ENCODE results near the gene GUCY1A1. TPM values are rescaled to one million over a fixed set of nuclear protein-coding genes. Genes with fewer than 3 reads are reported as not detected.

The GUCY1A1 gene
- polyA plus RNA-seq, 3 donors = 69.3 to 90.2 (median 88.3) TPM

DNA sequence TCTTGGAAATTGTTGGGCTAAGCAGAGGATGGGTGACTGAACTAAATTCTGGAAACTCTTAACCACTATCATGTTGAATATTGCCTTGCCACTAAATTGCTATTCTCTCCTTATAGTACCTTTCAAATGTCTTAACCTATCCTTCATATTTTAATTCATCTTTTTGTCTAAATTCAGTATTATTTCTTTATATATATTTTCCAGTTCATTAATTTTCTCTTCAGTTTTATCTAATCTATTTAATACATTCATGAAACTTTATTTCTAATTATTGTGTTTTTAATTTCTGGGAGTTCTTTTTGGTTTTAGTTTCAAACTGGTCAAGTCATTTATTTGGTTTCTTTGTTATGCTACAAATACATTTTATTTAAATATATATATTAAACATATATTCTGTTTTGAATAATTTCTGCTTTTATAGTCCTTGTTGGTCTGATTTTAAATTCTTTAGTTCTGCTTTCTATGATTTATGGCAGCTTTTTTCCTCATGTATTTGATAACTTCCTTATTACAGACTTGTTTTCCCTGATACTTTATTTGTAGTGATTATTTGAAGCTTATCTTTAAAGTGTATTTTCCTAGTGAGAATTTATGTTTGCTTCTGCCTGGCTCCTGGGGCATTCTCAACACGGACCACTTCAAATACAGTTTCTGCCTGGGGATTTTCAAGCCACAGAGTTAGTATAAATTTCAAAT, 8.5 kb upstream of the GUCY1A1 start:
- no peak for DNase-seq (ENCODE audit: low read depth in 3 of 3, low spot score in 2 of 3)

DNA sequence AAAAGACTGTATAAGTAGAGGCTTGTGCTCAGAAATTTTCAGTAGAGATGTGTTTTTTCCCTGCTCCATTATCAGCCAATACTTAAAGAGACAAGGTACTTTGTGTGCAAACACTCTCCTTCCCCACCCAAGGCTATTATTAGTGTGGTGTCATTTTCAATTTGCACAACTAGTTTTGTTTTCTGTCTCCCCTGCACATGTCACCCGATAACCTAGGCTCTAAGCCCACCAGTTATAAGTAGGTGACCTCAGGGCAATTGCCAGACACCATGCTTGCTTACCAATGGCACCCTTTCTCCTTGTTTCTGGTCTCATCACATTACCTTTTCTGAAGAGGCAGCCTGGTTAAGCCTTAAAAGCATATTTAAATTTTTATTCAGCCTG, 8.0 kb upstream of the GUCY1A1 start:
- DNase-seq (ENCODE audit: low read depth in 3 of 3, low spot score in 2 of 3) = no peak

DNA sequence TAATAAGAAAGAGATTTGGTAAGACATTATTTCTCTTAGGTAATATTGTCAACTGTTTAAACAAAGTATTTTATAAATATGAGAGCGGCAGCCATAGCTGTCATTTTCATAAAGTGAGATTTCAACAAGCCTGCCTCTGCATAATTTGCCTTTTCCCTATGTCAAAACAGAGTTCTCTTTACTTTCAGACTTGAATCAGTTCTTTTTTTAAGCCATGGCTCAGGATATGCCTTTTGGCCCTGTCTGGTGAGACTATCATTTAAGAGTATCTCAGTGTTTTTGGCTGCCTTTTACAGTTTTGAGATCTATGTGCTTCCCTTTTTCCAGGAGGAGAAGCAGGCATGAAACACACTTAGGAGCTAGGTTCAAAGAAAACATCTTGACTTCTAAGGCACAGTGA, 7.5 kb upstream of the GUCY1A1 start:
- no peak for DNase-seq (ENCODE audit: low read depth in 3 of 3, low spot score in 2 of 3)

GRCh38 chr4:155660436-155660835, 6.2 kb upstream of the GUCY1A1 start:
- no peak for DNase-seq (ENCODE audit: low read depth in 3 of 3, low spot score in 2 of 3)

- DNase-seq (ENCODE audit: low read depth in 3 of 3, low spot score in 2 of 3) = no peak
These were observed 1.6 kb upstream of the GUCY1A1 start for GRCh38 chr4:155665054-155665453.

DNA sequence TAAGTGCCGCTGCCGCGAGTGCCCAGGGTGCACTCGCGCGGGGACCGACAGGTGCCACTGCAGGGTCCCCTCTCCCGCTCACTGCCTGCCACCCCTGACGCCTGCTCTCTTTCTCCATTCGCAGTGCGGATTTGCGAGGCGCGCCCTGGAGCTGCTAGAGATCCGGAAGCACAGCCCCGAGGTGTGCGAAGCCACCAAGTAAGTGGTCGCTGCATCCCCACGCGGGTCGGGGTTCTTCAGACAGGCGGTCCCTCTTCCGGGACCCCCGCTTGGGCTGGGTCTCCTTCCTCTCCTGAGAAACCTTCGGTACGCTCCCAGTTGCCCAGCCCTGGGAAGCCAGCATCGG, 547 bp downstream of the GUCY1A1 start:
- DNase-seq (ENCODE audit: low read depth in 3 of 3, low spot score in 2 of 3) = peak in 2 of 3 donors; percentile 45 to 49

DNA sequence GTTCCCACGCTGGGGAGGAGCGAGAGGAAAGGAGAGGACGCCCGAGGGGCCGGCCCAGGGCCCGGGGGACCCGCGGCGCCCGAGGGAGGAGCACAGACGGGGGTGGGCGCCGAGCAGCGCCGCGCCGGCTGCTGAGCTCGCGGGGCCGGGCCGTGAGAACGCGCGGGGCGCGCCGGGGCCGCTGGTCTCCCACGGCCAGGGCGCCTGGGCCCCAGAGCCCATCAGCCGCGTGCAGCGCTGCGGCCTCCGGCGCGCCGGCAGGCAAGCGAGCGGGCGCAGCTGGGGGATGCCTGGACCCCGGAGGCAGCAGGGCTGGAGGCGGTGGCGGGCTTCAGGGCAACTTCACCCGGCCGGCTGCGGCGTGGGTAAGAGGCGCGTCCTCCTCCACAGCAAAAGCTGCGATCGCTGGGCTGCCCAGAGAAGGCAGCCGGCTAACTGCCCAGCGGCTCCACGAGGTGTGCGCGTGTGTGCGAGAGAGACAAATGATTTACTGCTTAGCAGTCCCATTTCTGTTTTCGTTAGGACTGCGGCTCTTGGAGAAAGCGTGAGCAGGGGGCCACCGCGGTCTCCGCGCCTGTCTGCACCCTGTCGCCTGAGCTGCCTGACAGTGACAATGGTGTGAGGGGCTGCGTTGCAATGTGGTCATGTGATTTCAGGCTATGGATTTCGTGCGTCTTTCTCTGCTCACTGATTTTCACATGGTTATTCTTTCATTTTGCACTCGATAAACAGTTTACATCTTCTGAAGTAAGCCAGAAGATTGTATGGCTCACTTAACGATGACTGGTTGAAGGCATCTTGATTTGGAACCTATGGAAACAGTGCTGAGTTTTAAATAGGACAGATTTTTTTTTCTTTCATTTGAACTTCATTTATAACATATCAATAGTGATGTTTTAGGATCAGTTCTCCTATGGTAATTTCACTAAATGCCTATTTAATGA, 1.2 kb downstream of the GUCY1A1 start:
- peak in 1 of 3 donors; percentile 40 for DNase-seq (ENCODE audit: low read depth in 3 of 3, low spot score in 2 of 3)

DNA sequence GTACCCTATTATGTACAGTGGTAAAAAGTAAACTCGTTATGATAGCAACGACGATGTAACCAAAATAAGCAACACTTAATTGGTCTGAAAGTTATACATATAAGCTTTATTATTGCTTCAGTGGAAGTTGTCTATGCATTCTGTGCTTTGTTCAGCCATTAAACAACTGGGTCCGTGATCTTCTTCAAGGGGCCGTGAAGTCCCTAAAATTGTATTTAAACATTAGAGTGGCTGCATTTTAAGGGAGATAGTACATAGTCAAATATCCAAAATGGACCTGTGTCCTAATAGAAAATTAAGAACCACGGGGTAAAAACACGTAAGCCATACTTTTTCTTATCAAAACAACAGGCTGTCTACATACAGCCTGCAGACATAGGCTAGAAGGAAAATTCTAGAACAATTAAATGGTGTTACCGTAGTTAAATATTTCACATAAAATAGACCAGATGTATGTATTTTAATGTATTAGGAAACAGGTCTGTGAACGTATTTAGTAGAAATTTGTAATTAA, 2.1 kb downstream of the GUCY1A1 start:
- DNase-seq (ENCODE audit: low read depth in 3 of 3, low spot score in 2 of 3) = no peak

GRCh38 chr4:155672342-155672741, 5.7 kb downstream of the GUCY1A1 start:
- DNase-seq (ENCODE audit: low read depth in 3 of 3, low spot score in 2 of 3) = no peak

- no peak for DNase-seq (ENCODE audit: low read depth in 3 of 3, low spot score in 2 of 3)
These were observed 6.9 kb downstream of the GUCY1A1 start for GRCh38 chr4:155673453-155673979.

DNA sequence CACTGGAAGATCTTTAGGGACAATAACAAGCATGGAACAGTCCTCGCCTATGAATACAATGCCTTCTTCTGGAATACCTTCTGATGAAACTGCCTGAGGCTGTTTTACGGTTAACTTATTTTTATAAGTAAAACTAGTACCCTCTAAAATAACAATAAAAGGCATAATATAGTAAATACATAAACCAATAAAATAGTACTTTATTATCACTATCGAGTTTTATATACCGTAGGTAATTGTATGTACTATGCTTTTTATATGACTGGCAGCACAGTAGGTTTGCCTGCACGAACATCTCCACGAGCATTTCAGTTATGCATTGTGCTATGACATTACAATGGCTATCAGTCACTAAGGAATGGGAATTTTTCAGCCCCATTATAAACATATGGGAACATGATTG, 8.0 kb downstream of the GUCY1A1 start:
- no peak for DNase-seq (ENCODE audit: low read depth in 3 of 3, low spot score in 2 of 3)

GRCh38 chr4:155675709-155676429, 9.2 kb downstream of the GUCY1A1 start:
- DNase-seq (ENCODE audit: low read depth in 3 of 3, low spot score in 2 of 3) = no peak

DNA sequence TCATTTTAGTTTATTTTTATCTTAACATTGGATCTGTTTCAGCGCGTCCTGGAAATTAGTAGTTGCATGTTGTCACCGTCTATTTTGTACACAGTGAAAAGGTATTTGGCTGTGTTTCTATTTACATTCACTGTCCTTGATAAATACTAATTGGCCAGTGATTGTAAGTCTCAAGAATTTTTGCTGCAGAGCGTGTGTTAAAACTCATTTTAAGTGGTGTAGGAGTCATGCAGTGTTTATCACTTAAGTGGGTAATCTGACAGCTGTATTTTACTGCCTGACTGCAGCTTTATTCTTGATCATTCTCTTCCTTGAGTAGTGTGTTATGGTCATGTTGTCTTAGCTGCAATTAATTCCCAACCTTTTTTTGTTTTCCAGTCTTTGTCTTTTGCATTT, 9.8 kb downstream of the GUCY1A1 start:
- DNase-seq (ENCODE audit: low read depth in 3 of 3, low spot score in 2 of 3) = no peak

DNA sequence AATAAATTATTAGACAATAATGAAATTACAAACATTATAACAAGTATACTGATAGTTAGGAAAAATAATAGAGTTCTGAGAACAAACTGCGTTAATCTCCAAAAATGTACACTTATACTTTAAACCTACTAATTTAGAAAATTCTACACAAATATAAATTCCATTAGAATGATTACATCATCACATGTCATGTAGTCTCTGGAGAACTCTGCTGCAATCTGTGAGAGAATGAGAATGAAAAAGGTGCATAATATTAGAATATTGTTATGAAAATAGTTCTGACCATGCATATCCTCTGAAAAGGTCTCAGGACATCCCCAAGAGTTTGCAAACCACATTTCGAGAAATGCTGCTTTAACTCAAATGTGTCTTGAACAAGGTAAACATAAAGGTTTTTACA, 11.4 kb downstream of the GUCY1A1 start:
- DNase-seq (ENCODE audit: low read depth in 3 of 3, low spot score in 2 of 3) = no peak

DNA sequence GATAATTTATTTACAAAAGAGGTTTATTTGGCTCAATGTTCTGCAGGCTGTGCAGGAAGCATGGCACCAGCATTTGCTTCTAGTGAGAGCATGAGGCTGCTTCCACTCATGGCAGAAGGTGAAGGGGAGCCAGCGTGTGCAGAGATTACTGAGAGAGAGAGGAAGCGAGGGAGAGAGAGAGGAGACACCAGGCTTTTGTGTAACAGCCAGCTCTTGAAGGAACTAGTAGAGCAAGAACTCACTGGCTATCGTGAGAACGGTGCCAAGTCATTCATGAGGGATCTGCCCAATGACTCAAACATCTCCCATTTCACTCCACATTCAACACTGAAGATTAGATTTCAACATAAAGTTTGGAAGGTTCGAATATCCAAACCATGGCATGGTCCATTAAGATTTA, 12.7 kb downstream of the GUCY1A1 start:
- DNase-seq (ENCODE audit: low read depth in 3 of 3, low spot score in 2 of 3) = no peak

DNA sequence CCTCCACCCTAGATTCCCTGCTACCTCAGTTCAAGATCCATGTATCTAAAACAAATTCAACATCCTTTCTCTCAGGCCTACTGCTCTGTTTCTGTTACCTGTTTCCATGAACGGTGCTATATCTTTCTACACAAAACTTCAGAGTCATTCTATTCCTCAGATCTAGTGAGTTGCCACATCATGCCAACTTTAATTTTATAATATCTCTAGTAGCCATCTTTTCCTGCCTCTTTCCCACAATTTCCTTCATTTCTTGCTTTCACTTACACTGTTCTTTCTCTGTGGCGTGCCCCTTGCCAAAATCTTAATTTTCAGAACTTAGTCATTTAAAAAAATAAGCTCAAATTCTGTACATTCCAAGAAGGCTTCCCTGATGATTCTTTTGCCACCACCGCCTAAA, 15.2 kb downstream of the GUCY1A1 start:
- no peak for DNase-seq (ENCODE audit: low read depth in 3 of 3, low spot score in 2 of 3)

- no peak for DNase-seq (ENCODE audit: low read depth in 3 of 3, low spot score in 2 of 3)
These were observed 17.8 kb downstream of the GUCY1A1 start for GRCh38 chr4:155684423-155684822.

GRCh38 chr4:155684892-155685541, 18.4 kb downstream of the GUCY1A1 start:
- no peak for DNase-seq (ENCODE audit: low read depth in 3 of 3, low spot score in 2 of 3)

DNA sequence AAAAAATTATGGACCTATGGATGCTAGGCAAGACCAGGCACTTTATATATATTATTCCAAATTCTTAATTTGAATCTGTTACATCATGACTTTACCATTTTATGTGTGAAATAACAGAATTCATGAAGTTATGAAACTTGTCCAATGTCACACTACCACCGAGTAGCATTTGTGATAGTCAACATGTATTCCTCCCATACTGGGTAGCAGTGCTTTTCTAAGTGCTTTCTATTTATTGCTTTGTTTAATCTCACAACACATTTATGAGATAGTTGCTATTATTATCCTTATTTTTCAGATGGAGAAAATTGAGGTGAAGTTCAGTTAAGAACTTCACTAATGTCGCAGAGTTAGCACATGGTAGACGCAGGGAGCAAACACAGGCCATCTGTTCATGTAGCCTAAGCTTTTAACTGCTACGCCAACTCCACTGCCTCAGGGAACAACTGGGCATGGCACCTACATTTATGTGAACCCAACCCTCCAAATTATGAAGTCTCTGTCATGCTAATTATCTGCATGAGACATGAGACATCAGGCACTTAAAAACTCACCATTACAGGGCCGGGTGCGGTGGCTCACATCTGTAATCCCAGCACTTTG, 20.8 kb downstream of the GUCY1A1 start:
- no peak for DNase-seq (ENCODE audit: low read depth in 3 of 3, low spot score in 2 of 3)

- no peak for DNase-seq (ENCODE audit: low read depth in 3 of 3, low spot score in 2 of 3)
These were observed 21.6 kb downstream of the GUCY1A1 start for GRCh38 chr4:155688211-155688610.

All from right renal cortex interstitium (tissue), 3 donors.